Measurements from ENCODE around the gene MADD.

The MADD gene

DNA sequence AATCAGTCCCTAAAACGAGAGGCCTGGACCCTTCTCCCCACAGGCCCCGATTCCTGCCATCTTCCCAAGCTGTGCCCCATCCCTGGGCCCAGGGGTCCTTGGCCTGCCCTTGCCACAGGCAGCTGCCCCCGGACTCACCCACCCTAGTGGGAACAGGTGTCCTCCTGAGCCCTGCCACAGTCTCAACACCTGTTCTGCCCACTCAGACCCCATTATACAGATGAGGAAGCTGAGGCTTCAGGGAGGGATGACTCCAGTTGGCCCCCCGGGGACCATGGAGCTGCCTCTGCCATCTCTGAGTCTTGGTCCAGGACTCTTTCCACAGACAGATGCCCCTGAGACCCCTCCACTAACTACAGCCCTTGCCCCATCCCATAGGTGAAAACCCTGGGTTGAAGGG lies 66.7 kb downstream of the MADD start:
- H3K4me1 ChIP-seq (ENCODE audit: control insufficient read depth in 1 of 2, insufficient read depth in 2 of 2, low read length in 2 of 2), result peaks cover 8 to 10% of the 10 kb centered on the region in 2 donors
- H3K9ac ChIP-seq (ENCODE audit: low read depth in 1 of 2, low read length in 2 of 2), result no peak overlapping the region
- H3K9me3 ChIP-seq (ENCODE audit: control insufficient read depth in 1 of 2, low read length in 2 of 2), result no peaks in the 10 kb centered on the region
- H3K4me3 ChIP-seq (ENCODE audit: low read depth in 1 of 2, low read length in 2 of 2), result no peak overlapping the region
- H3K36me3 ChIP-seq (ENCODE audit: control insufficient read depth in 1 of 2, insufficient read depth in 2 of 2, low read length in 2 of 2), result no peaks in the 10 kb centered on the region
- H3K27ac ChIP-seq (ENCODE audit: low read depth, low read length), result no peak overlapping the region
- H3K27me3 ChIP-seq (ENCODE audit: control insufficient read depth in 1 of 2, insufficient read depth in 2 of 2, low read length in 2 of 2), result no peaks in the 10 kb centered on the region

DNA sequence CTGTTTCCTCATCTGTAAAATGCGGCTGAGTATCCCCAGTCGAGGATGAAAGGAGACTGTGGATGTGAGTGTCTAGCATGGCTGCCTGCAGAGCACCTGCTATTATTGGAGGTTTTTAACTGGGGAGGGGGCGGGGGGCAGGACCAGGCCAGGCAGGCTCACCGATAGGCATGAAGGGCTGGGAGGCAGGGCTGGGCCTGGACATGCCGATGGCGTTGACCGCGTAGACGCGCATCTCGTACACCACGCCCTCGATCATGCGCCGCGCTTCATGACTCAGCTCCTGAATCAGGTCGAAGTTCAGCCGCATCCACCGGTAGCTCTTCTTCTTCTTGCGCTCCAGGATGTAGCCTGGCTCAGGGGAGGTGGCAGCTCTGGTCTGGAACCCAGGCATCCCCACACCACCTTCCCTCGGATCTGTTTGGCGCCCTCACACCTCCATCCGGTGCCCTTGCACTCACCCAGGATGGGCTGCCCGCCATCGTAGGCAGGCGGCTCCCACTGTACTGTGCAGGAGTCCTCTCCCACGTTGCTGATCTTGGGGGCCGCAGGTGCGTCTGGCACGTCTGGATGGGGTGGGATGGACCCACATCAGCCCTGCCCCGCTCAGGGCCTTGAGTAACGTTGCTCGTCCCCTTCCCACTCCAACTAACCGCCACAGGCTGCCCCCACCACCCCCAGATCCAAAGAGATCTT lies 67.4 kb downstream of the MADD start:
- Histone ChIP-seq H3K27me3 (ENCODE audit: control insufficient read depth in 1 of 2, insufficient read depth in 2 of 2, low read length in 2 of 2) (no peaks in the 10 kb centered on the region), H3K9me3 (ENCODE audit: control insufficient read depth in 1 of 2, low read length in 2 of 2) (no peaks in the 10 kb centered on the region), H3K4me3 (ENCODE audit: low read depth in 1 of 2, low read length in 2 of 2) (no peak overlapping the region), H3K4me1 (ENCODE audit: control insufficient read depth in 1 of 2, insufficient read depth in 2 of 2, low read length in 2 of 2) (peaks cover 2% of the 10 kb centered on the region in 2 donors), H3K9ac (ENCODE audit: low read depth in 1 of 2, low read length in 2 of 2) (no peak overlapping the region), H3K27ac (ENCODE audit: low read depth, low read length) (no peak overlapping the region), H3K36me3 (ENCODE audit: control insufficient read depth in 1 of 2, insufficient read depth in 2 of 2, low read length in 2 of 2) (no peaks in the 10 kb centered on the region)

DNA sequence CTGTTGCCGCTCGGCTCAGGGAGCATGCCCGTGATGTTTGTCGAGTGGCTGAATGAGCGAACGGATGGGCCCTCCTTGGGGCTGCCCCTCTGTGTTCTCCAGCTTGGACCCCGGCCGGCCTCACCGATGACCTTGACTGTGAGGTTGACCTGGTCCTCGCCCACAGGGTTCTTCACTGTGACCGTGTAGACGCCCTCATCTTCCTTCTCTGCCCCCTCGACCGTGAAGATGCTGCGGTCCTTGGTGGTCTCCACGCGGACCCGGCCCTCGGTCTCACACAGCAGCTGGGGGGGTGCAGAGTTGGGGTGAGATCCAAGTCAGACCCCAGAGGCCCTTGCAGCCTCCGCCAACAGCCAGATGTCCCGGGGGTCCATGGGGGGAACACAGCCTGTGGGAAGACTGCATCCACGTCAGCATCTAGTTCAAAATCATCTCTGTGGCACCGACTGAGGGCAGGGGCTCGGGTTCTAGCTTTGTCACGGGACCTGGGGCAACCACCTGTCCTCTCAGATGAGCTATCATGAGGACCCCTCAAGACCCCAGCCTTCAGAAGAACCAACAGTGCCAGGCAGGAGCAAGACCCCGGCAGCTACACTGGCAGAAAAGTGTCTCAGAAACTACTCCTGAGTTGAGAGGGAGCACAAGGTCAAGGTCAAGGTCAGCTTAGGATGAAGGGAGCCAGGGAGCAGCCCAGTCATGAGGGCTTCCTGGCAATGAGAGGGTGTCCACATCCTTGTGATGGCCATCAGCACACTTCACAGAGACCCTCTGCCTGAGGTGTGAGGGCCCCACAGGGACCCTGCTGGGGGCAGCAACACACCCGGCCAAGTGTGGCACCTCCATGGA lies 68.7 kb downstream of the MADD start:
- H3K4me1 ChIP-seq (ENCODE audit: control insufficient read depth in 1 of 2, insufficient read depth in 2 of 2, low read length in 2 of 2), result no peaks in the 10 kb centered on the region
- H3K4me3 ChIP-seq (ENCODE audit: low read depth in 1 of 2, low read length in 2 of 2), result no peak overlapping the region
- no peaks in the 10 kb centered on the region for H3K9me3 ChIP-seq (ENCODE audit: control insufficient read depth in 1 of 2, low read length in 2 of 2)
- H3K36me3 ChIP-seq (ENCODE audit: control insufficient read depth in 1 of 2, insufficient read depth in 2 of 2, low read length in 2 of 2), result no peaks in the 10 kb centered on the region
- H3K9ac ChIP-seq (ENCODE audit: low read depth in 1 of 2, low read length in 2 of 2), result no peak overlapping the region
- no peaks in the 10 kb centered on the region for H3K27me3 ChIP-seq (ENCODE audit: control insufficient read depth in 1 of 2, insufficient read depth in 2 of 2, low read length in 2 of 2)
- H3K27ac ChIP-seq (ENCODE audit: low read depth, low read length), result no peak overlapping the region

DNA sequence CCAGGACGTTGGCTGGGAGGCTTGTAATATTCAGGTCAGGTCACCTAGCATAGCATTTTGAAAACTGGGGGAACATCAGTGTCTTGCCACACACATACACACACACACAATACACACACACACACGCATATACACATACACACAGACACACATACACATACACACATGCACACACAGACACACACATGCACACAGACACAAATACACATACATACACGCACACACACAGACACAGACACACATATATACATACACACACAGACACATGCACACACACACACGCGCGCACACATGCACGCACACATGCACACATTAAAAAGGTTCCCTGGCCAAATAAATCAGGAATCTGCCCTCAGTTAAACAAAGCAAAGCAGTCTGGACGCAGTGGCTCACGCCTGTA lies 70.1 kb downstream of the MADD start:
- H3K4me3 ChIP-seq (ENCODE audit: low read depth in 1 of 2, low read length in 2 of 2), result no peak overlapping the region
- H3K27ac ChIP-seq (ENCODE audit: low read depth, low read length), result no peak overlapping the region
- no peak overlapping the region for H3K9ac ChIP-seq (ENCODE audit: low read depth in 1 of 2, low read length in 2 of 2)
- H3K36me3 ChIP-seq (ENCODE audit: control insufficient read depth in 1 of 2, insufficient read depth in 2 of 2, low read length in 2 of 2), result no peaks in the 10 kb centered on the region
- no peaks in the 10 kb centered on the region for H3K9me3 ChIP-seq (ENCODE audit: control insufficient read depth in 1 of 2, low read length in 2 of 2)
- H3K27me3 ChIP-seq (ENCODE audit: control insufficient read depth in 1 of 2, insufficient read depth in 2 of 2, low read length in 2 of 2), result no peaks in the 10 kb centered on the region
- no peaks in the 10 kb centered on the region for H3K4me1 ChIP-seq (ENCODE audit: control insufficient read depth in 1 of 2, insufficient read depth in 2 of 2, low read length in 2 of 2)

DNA sequence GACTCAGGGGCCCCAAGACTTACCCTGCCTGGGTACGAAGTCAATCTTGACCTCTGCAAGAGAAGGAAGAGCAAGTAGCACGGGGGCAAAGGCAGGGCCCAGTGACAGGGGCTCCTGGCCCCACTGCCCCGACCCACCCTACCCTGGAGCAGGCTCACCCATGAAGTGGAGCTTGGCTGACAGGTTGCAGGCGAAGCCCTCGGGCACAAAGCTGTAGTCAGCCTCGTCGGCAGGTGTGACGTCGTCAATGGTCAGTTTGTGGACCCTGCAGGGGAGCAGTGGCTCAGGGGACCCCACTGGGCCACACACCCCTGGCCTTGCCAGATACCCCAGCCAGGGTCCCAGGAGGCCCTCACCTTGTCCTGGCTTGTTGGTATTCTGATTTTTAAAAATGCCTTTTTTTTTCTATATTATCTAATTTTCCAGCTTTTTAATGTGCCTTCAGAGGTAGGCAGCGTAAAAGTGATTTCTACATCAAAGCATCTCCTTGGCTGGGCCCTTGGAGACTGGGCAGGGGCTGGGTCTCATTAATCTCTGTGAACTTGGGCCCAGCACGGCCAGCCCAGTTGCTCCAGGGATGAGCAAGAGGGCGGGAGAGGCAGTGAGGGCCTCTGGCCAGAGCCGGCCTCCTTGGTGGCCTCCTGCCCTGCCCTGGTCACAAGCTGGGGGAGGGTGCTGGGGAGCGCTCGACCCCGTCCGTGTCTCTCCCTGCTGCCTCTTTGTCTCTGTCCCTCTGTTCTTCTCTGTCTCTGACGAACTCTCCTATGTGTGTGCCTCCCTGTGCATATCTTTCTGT lies 71.2 kb downstream of the MADD start:
- Histone ChIP-seq H3K4me1 (ENCODE audit: control insufficient read depth in 1 of 2, insufficient read depth in 2 of 2, low read length in 2 of 2) (no peaks in the 10 kb centered on the region), H3K36me3 (ENCODE audit: control insufficient read depth in 1 of 2, insufficient read depth in 2 of 2, low read length in 2 of 2) (no peaks in the 10 kb centered on the region), H3K9ac (ENCODE audit: low read depth in 1 of 2, low read length in 2 of 2) (no peak overlapping the region), H3K4me3 (ENCODE audit: low read depth in 1 of 2, low read length in 2 of 2) (no peak overlapping the region), H3K9me3 (ENCODE audit: control insufficient read depth in 1 of 2, low read length in 2 of 2) (no peaks in the 10 kb centered on the region), H3K27me3 (ENCODE audit: control insufficient read depth in 1 of 2, insufficient read depth in 2 of 2, low read length in 2 of 2) (no peaks in the 10 kb centered on the region), H3K27ac (ENCODE audit: low read depth, low read length) (no peak overlapping the region)

DNA sequence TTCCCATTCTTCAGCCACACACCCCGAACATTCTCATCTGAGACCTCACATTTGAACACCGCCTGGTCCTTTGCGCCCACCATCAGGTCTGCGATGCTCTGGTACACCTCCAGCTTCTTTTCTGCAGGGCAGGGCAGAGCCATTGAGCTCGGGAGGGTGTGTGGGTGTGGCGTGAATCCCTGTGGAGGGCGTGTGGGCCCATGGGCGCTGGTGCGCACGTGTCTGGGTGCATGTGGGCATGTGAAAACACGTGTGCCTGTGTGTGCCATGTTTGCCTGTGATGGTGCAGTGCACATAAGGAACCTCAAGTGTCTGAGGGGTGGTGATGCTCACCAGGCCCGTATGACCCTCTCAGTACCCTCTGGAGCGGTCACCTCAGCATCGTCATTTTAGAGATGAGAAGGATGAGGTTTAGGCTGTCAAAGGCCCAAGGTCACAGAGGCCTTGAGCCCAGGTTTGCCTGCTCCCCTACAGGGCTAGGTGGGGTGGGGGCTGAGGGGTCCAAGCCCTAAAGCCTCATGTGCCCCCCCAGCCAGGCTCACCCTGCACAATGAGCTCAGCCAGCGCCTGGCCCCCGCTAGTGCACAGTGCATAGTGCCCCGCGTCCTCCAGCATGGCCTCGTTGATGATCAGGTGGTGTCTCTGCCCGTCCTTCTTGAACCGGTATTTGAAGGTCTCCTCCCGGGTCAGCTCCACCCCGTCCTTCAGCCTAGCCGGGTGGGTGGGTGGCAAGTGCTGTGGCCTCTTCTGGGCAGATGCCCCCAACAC lies 72.3 kb downstream of the MADD start:
- Histone ChIP-seq H3K4me3 (ENCODE audit: low read depth in 1 of 2, low read length in 2 of 2) (no peak overlapping the region), H3K4me1 (ENCODE audit: control insufficient read depth in 1 of 2, insufficient read depth in 2 of 2, low read length in 2 of 2) (no peaks in the 10 kb centered on the region)

DNA sequence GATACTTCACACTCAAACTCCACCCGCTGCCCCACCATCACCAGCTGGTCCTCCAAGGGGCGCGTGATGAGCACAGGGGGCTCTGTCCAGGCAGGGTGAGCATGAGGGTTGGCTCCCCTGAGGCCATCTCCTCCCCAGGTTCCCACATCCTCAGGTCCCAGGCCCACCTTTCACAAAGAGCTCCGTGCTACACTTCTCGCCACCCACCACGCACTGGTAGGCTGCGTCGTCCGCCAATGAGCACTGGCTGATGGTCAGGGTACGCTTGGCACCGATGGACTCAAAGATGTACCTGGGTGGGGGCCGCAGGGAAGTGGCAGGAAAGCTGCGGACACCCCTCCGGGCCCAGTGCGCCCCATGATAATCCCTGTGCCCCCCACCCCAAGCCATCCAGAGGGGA lies 72.9 kb downstream of the MADD start:
- Histone ChIP-seq H3K27me3 (ENCODE audit: control insufficient read depth in 1 of 2, insufficient read depth in 2 of 2, low read length in 2 of 2) (no peaks in the 10 kb centered on the region), H3K27ac (ENCODE audit: low read depth, low read length) (no peak overlapping the region), H3K36me3 (ENCODE audit: control insufficient read depth in 1 of 2, insufficient read depth in 2 of 2, low read length in 2 of 2) (no peaks in the 10 kb centered on the region), H3K9ac (ENCODE audit: low read depth in 1 of 2, low read length in 2 of 2) (no peak overlapping the region), H3K9me3 (ENCODE audit: control insufficient read depth in 1 of 2, low read length in 2 of 2) (no peaks in the 10 kb centered on the region), H3K4me1 (ENCODE audit: control insufficient read depth in 1 of 2, insufficient read depth in 2 of 2, low read length in 2 of 2) (no peaks in the 10 kb centered on the region), H3K4me3 (ENCODE audit: low read depth in 1 of 2, low read length in 2 of 2) (no peak overlapping the region)

More for the DNA sequence above, 72.3 kb downstream of the MADD start:
- Histone ChIP-seq H3K27ac (ENCODE audit: low read depth, low read length) (no peak overlapping the region), H3K36me3 (ENCODE audit: control insufficient read depth in 1 of 2, insufficient read depth in 2 of 2, low read length in 2 of 2) (no peaks in the 10 kb centered on the region), H3K9ac (ENCODE audit: low read depth in 1 of 2, low read length in 2 of 2) (no peak overlapping the region), H3K27me3 (ENCODE audit: control insufficient read depth in 1 of 2, insufficient read depth in 2 of 2, low read length in 2 of 2) (no peaks in the 10 kb centered on the region), H3K9me3 (ENCODE audit: control insufficient read depth in 1 of 2, low read length in 2 of 2) (no peaks in the 10 kb centered on the region)

DNA sequence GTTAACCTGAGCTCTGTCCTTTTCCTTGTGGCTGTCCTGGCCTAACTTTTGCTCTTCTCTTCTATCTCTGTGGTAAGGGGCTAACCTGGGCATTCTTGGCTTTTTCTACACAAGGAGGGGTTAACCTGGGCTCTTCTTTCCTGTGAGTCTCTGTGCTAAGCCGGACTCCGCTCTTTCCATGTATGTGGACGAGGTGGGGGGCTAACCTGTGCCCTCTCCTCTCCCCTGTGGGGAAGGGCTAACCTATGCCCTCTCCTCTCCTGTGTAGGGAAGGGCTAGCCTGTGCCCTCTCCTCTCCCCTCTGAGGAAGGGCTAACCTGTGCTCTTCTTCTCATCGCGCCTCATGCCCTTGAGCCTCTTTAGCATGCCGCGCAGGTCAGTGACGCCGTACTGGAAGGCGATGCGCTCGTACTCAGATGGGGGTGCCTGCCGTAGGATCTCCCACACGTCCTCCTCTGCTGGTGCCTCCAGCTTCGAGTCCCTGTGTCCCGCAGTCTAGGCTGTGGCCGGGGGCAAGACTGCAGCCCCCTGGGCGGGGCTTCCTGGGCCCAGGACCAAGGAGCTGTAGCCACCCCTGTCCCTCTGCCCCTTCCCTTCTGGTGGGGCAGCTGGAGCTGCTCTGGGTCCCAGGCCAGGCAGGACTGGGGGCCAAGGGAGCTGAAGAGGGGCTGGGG lies 76.1 kb downstream of the MADD start:
- no peaks in the 10 kb centered on the region for H3K4me1 ChIP-seq (ENCODE audit: control insufficient read depth in 1 of 2, insufficient read depth in 2 of 2, low read length in 2 of 2)
- H3K9ac ChIP-seq (ENCODE audit: low read depth in 1 of 2, low read length in 2 of 2), result no peak overlapping the region
- no peak overlapping the region for H3K4me3 ChIP-seq (ENCODE audit: low read depth in 1 of 2, low read length in 2 of 2)
- H3K27me3 ChIP-seq (ENCODE audit: control insufficient read depth in 1 of 2, insufficient read depth in 2 of 2, low read length in 2 of 2), result no peaks in the 10 kb centered on the region
- no peaks in the 10 kb centered on the region for H3K36me3 ChIP-seq (ENCODE audit: control insufficient read depth in 1 of 2, insufficient read depth in 2 of 2, low read length in 2 of 2)
- H3K9me3 ChIP-seq (ENCODE audit: control insufficient read depth in 1 of 2, low read length in 2 of 2), result no peaks in the 10 kb centered on the region
- no peak overlapping the region for H3K27ac ChIP-seq (ENCODE audit: low read depth, low read length)

DNA sequence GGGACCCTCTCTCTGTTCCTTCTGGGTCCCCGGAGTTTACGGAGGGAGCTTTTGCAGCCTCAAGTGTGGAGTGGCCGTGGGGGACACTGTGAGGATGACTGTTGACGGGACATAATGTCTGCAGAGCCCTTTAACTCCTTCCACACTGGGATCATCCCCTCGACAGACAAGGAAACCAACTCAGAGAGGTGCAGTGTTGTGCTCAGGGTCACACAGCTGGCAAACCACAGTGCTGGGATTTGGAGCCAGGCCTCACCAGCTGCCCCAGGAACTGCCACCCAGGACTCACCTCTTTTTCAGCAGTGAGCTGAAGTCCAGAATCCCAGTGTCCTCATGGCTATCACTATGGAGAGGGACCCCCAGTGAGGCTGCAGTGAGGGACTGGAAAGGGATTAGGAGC lies 77.2 kb downstream of the MADD start:
- Histone ChIP-seq H3K27me3 (ENCODE audit: control insufficient read depth in 1 of 2, insufficient read depth in 2 of 2, low read length in 2 of 2) (no peaks in the 10 kb centered on the region), H3K27ac (ENCODE audit: low read depth, low read length) (no peak overlapping the region), H3K9me3 (ENCODE audit: control insufficient read depth in 1 of 2, low read length in 2 of 2) (no peaks in the 10 kb centered on the region), H3K4me3 (ENCODE audit: low read depth in 1 of 2, low read length in 2 of 2) (no peak overlapping the region), H3K9ac (ENCODE audit: low read depth in 1 of 2, low read length in 2 of 2) (no peak overlapping the region), H3K4me1 (ENCODE audit: control insufficient read depth in 1 of 2, insufficient read depth in 2 of 2, low read length in 2 of 2) (peaks cover 0 to 3% of the 10 kb centered on the region in 2 donors), H3K36me3 (ENCODE audit: control insufficient read depth in 1 of 2, insufficient read depth in 2 of 2, low read length in 2 of 2) (no peaks in the 10 kb centered on the region)

Measured in duodenal mucosa (tissue), 2 donors.